Naive thymus-derived CD4-positive, alpha-beta T cell (primary cell): ENCODE measurements around the gene UBE3B. TPM values are rescaled to one million over a fixed set of nuclear protein-coding genes. Genes with fewer than 3 reads are reported as not detected.
A peak's percentile ranks its signal among the peaks of the same experiment; 100 is the strongest.

ENCODE experiments used
- ATAC-seq: fragments of 150-1000 bp; cut with Tn5 transposase; 2 replicates; pipeline ENCODE4 v1.10.0; 2021; ENCODE audit warnings: mild to moderate bottlenecking, moderate library complexity
- CTCF ChIA-PET: fragments of 350-600 bp; sonication (Branson Sonifier 250); formaldehyde crosslinking; loops from one replicate; lab custom pipeline; 2021; ENCODE audit warnings: antibody characterized with exemption; lab: Charles Lee
- POLR2A ChIA-PET: fragments of 350-600 bp; sonication (Branson Sonifier 250); formaldehyde crosslinking; loops from one replicate; lab custom pipeline; 2021; ENCODE audit warnings: antibody characterized with exemption, inconsistent platforms; lab: Charles Lee
- DNase-seq, 9 donors: peaks; one replicate each; pipeline versions ENCODE4 v3.0.0 to v3.0.0-alpha.2; 2020 to 2022; ENCODE audit warnings: mixed read lengths in 1 of 9
- H3K27ac ChIP-seq: one replicate; pipeline ENCODE4 v1.7.0; 2013; ENCODE audit warnings: mild to moderate bottlenecking, low read depth, low read length, moderate library complexity
- H3K27me3 ChIP-seq, 2 donors: one replicate each; pipeline ENCODE4 v1.7.0; 2013; ENCODE audit warnings: low read length in 2 of 2, mild to moderate bottlenecking in 2 of 2, moderate library complexity in 2 of 2; ENCODE audit not compliant: control insufficient read depth in 2 of 2, insufficient read depth in 2 of 2
- H3K36me3 ChIP-seq, 3 experiments: 1 replicate in 2 of 3; 2 replicates in 1 of 3; pipeline ENCODE4 v1.7.0; 2013; ENCODE audit warnings: low read length in 3 of 3, mild to moderate bottlenecking in 3 of 3, moderate library complexity in 1 of 3; ENCODE audit not compliant: insufficient read depth in 3 of 3, control insufficient read depth in 2 of 3
- H3K4me1 ChIP-seq, 2 donors: one replicate each; pipeline ENCODE4 v1.7.0; 2013; ENCODE audit warnings: low read length in 2 of 2, mild to moderate bottlenecking in 2 of 2, moderate library complexity in 1 of 2; ENCODE audit not compliant: control insufficient read depth in 2 of 2, insufficient read depth in 2 of 2
- H3K4me3 ChIP-seq: 2 replicates; pipeline ENCODE4 v1.7.0; 2013; ENCODE audit warnings: mild to moderate bottlenecking, low read length
- H3K9me3 ChIP-seq, 3 experiments: 1 replicate in 2 of 3; 2 replicates in 1 of 3; pipeline ENCODE4 v1.7.0; 2013; ENCODE audit warnings: low read length in 3 of 3; ENCODE audit not compliant: control insufficient read depth in 2 of 3
- H3K27ac Mint-ChIP-seq, 9 donors: one replicate each; pipeline ENCODE4 v1.8.0; 2020 to 2022; ENCODE audit warnings: mixed read lengths in 9 of 9, mild to moderate bottlenecking in 8 of 9, moderate library complexity in 5 of 9, inconsistent platforms in 2 of 9
- H3K27me3 Mint-ChIP-seq, 5 donors: one replicate each; pipeline ENCODE4 v1.8.0; 2021 to 2022; ENCODE audit warnings: mixed read lengths in 5 of 5, mild to moderate bottlenecking in 1 of 5
- H3K36me3 Mint-ChIP-seq, 5 donors: one replicate each; pipeline ENCODE4 v1.8.0; 2020 to 2022; ENCODE audit warnings: mixed read lengths in 5 of 5, mild to moderate bottlenecking in 3 of 5, inconsistent platforms in 1 of 5
- H3K4me1 Mint-ChIP-seq, 7 donors: one replicate each; pipeline ENCODE4 v1.8.0; 2020 to 2022; ENCODE audit warnings: mixed read lengths in 7 of 7, mild to moderate bottlenecking in 3 of 7, inconsistent platforms in 1 of 7
- H3K4me3 Mint-ChIP-seq, 10 donors: one replicate each; pipeline ENCODE4 v1.8.0; 2020 to 2022; ENCODE audit warnings: mild to moderate bottlenecking in 10 of 10, mixed read lengths in 10 of 10, moderate library complexity in 6 of 10, inconsistent platforms in 2 of 10
- H3K9me3 Mint-ChIP-seq, 11 donors: one replicate each; pipeline ENCODE4 v1.8.0; 2020 to 2022; ENCODE audit warnings: mixed read lengths in 11 of 11, mild to moderate bottlenecking in 4 of 11, inconsistent platforms in 1 of 11, moderate library complexity in 1 of 11
- intact Hi-C, 2 donors: fragments of 100-400 bp; cut with micrococcal nuclease; formaldehyde crosslinking; loops; one replicate each; pipeline ENCODE4 v1.15.1; 2023
- polyA plus RNA-seq, 2 donors: library from polyadenylated mRNA; unstranded; fragments of 300-500 nt; fragmentation: Illumina TruSeq; gene quantifications; one replicate each; pipeline ENCODE4 v1.2.3, GENCODE V29; 2021
- total RNA-seq, 6 experiments: library from RNA in 5 of 6; stranded (reverse) in 5 of 6; gene quantifications; 1 replicate in 5 of 6; 2 replicates in 1 of 6; pipeline ENCODE4 v1.2.3 and lab custom pipeline; 2021 to 2026

The UBE3B gene
- total and polyA plus RNA-seq, 7 experiments from 2014 or later: 20.2 to 62.8 (median 34.9) TPM

DNA sequence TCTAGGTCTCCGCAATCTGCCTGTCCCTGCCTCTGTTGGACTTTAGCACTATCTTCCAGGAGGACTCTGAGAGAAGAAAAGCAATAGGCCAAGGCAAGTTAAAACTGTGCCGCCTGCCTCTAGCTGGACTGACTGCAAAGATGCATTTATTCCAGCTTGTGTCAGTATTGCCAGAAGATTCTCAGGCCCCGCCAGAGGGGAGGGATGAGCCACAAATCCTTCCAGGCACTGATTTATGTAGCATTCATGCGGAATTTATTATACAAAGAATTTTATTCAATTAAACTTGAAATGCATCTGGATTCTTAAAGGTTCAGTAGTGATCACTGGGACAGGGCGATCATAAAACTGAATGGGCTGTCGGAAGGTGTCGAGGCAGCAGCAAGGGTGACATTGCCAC, 76.0 kb downstream of the UBE3B start:
- CTCF ChIA-PET: no interaction called here
- H3K9me3 ChIP-seq: no peaks in the 10 kb centered on the region
- no peaks in the 10 kb centered on the region for H3K27me3 ChIP-seq
- intact Hi-C loops: no loop called here
- no peak for ATAC-seq
- H3K27ac ChIP-seq: no peak overlapping the region
- no peak for DNase-seq
- Mint-ChIP-seq H3K27ac (no peak overlapping the region), H3K4me3 (no peak overlapping the region), H3K4me1 (peaks cover 0 to 6% (median 0%) of the 10 kb centered on the region in 7 donors), H3K9me3 (no peaks in the 10 kb centered on the region), H3K36me3 (no peaks in the 10 kb centered on the region), H3K27me3 (peaks cover 0 to 7% (median 0%) of the 10 kb centered on the region in 5 donors)
- no peak overlapping the region for H3K4me3 ChIP-seq
- no peaks in the 10 kb centered on the region for H3K4me1 ChIP-seq
- POLR2A ChIA-PET: no interaction called here
- no peaks in the 10 kb centered on the region for H3K36me3 ChIP-seq

DNA sequence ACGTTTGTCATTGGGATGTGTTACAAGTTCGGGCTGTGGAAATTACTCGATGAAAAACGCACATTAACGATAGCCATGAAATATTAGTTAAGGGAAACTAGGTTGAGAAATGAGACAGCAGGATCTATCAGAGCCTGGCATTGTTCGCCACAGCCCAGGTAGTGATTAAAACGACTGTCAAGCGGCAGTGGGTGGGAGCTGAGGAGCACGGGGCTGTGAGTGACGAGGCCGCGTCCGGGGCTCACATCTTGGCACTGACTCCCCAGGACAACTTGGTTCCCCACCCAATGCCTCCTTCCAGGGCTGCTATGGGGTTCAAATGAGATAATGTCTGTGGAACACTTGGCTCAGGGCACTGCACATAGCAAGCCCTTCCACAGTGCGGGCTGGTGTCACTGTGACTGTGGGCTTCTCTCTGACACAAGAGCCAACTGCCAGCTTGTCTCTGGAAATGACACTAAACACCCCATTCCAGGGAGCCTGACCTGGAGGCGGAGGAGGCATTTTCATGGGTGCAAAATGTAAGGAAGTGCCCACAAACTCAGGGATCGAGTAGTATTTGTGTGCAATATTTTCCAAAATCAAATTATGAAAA, 76.6 kb downstream of the UBE3B start:
- peaks cover 0 to 4% (median 0%) of the 10 kb centered on the region in 5 donors for H3K36me3 Mint-ChIP-seq

GRCh38 chr12:109554761-109555160, 77.3 kb downstream of the UBE3B start:
- Histone ChIP-seq H3K4me3 (no peak overlapping the region), H3K27ac (no peak overlapping the region), H3K4me1 (no peaks in the 10 kb centered on the region), H3K27me3 (no peaks in the 10 kb centered on the region), H3K9me3 (no peaks in the 10 kb centered on the region), H3K36me3 (peaks cover 0 to 1% (median 0%) of the 10 kb centered on the region in 3 experiments)
- Mint-ChIP-seq H3K4me3 (no peak overlapping the region), H3K27me3 (peaks cover 0 to 2% (median 0%) of the 10 kb centered on the region in 5 donors), H3K4me1 (peaks cover 0 to 3% (median 0%) of the 10 kb centered on the region in 7 donors), H3K27ac (peak overlapping the region in 1 of 9 donors; percentile 46), H3K36me3 (peaks cover 0 to 4% (median 0%) of the 10 kb centered on the region in 5 donors), H3K9me3 (no peaks in the 10 kb centered on the region)
- DNase-seq: no peak
- intact Hi-C loops: no loop called here
- no peak for ATAC-seq
- ChIA-PET POLR2A (interaction anchor here (0.7 kb wide), 1 partner anchor 754 kb away, joined by 3 read pairs; no protein-coding TSS in a partner anchor), CTCF (interaction anchor here (0.6 kb wide), 1 partner anchor 14 kb away, joined by 3 read pairs; no protein-coding TSS in a partner anchor)

More for the DNA sequence above, 76.6 kb downstream of the UBE3B start:
- ChIA-PET POLR2A (no interaction called here), CTCF (no interaction called here)
- H3K4me3 ChIP-seq: no peak overlapping the region
- H3K9me3 ChIP-seq: no peaks in the 10 kb centered on the region
- Mint-ChIP-seq H3K9me3 (no peaks in the 10 kb centered on the region), H3K4me3 (no peak overlapping the region), H3K27ac (no peak overlapping the region), H3K4me1 (peaks cover 0 to 5% (median 0%) of the 10 kb centered on the region in 7 donors), H3K27me3 (peaks cover 0 to 4% (median 0%) of the 10 kb centered on the region in 5 donors)
- intact Hi-C loops: no loop called here
- H3K36me3 ChIP-seq: no peaks in the 10 kb centered on the region
- no peak for ATAC-seq
- no peaks in the 10 kb centered on the region for H3K27me3 ChIP-seq
- no peaks in the 10 kb centered on the region for H3K4me1 ChIP-seq
- H3K27ac ChIP-seq: no peak overlapping the region
- DNase-seq: no peak

- no peaks in the 10 kb centered on the region for H3K27me3 ChIP-seq
- POLR2A ChIA-PET: interaction anchor here (0.7 kb wide), 1 partner anchor 753 kb away, joined by 3 read pairs; no protein-coding TSS in a partner anchor
- H3K4me3 Mint-ChIP-seq: no peak overlapping the region
- no peak overlapping the region for H3K27ac Mint-ChIP-seq
- H3K27ac ChIP-seq: no peak overlapping the region
- no peaks in the 10 kb centered on the region for H3K9me3 Mint-ChIP-seq
- DNase-seq (no peak), ATAC-seq (no peak)
- H3K4me3 ChIP-seq: no peak overlapping the region
- H3K4me1 Mint-ChIP-seq: peaks cover 0 to 2% (median 0%) of the 10 kb centered on the region in 7 donors
- H3K4me1 ChIP-seq: no peaks in the 10 kb centered on the region
- peaks cover 0 to 4% (median 0%) of the 10 kb centered on the region in 5 donors for H3K36me3 Mint-ChIP-seq
- peaks cover 0 to 6% (median 0%) of the 10 kb centered on the region in 3 experiments for H3K36me3 ChIP-seq
- intact Hi-C loops: no loop called here
- no peaks in the 10 kb centered on the region for H3K27me3 Mint-ChIP-seq
- CTCF ChIA-PET: interaction anchor here (0.6 kb wide), 1 partner anchor 15 kb away, joined by 3 read pairs; no protein-coding TSS in a partner anchor
- H3K9me3 ChIP-seq: no peaks in the 10 kb centered on the region
Observed at GRCh38 chr12:109555431-109556315, 78.2 kb downstream of the UBE3B start.

GRCh38 chr12:109557200-109557599, 79.8 kb downstream of the UBE3B start:
- Mint-ChIP-seq H3K4me1 (peaks cover 0 to 2% (median 0%) of the 10 kb centered on the region in 7 donors), H3K27me3 (no peaks in the 10 kb centered on the region), H3K36me3 (peaks cover 2 to 12% (median 7%) of the 10 kb centered on the region in 5 donors), H3K9me3 (peaks cover 0 to 7% (median 0%) of the 10 kb centered on the region in 11 donors), H3K27ac (no peak overlapping the region), H3K4me3 (no peak overlapping the region)
- CTCF ChIA-PET: no interaction called here
- intact Hi-C loops: no loop called here
- Histone ChIP-seq H3K4me3 (no peak overlapping the region), H3K27ac (no peak overlapping the region), H3K4me1 (no peaks in the 10 kb centered on the region), H3K27me3 (no peaks in the 10 kb centered on the region), H3K9me3 (peaks cover 0 to 2% (median 0%) of the 10 kb centered on the region in 3 experiments), H3K36me3 (peaks cover 0 to 14% (median 0%) of the 10 kb centered on the region in 3 experiments)
- no peak for ATAC-seq
- POLR2A ChIA-PET: no interaction called here
- DNase-seq: no peak

DNA sequence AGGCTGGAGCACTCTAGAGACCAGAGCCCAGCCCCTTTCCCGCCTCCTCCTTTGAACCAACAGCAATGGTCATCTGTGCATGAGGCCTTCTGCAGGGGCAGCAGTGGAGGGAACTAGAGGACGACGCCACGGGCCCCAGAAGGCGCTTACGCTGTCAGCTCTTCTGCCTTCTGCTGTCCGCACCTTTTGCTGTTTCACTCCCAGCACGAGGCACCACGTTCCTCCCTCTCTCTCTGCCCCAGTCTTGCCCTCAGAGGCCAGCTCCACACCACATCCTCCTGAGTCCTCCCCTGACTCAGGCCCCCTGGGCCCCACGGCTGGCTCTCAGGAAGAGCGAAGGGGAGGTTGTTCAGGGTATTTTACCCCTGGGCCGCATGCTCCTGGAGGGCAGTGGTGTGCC, 80.4 kb downstream of the UBE3B start:
- DNase-seq (no peak), ATAC-seq (no peak)
- Histone ChIP-seq H3K4me3 (no peak overlapping the region), H3K27me3 (no peaks in the 10 kb centered on the region), H3K9me3 (peaks cover 0 to 8% (median 0%) of the 10 kb centered on the region in 3 experiments), H3K27ac (no peak overlapping the region), H3K4me1 (no peaks in the 10 kb centered on the region), H3K36me3 (peaks cover 0 to 20% (median 0%) of the 10 kb centered on the region in 3 experiments)
- H3K4me1 Mint-ChIP-seq: no peaks in the 10 kb centered on the region
- peaks cover 0 to 11% (median 0%) of the 10 kb centered on the region in 11 donors for H3K9me3 Mint-ChIP-seq
- H3K4me3 Mint-ChIP-seq: no peak overlapping the region
- ChIA-PET CTCF (no interaction called here), POLR2A (no interaction called here)
- H3K27me3 Mint-ChIP-seq: no peaks in the 10 kb centered on the region
- intact Hi-C loops: no loop called here
- peaks cover 5 to 18% (median 13%) of the 10 kb centered on the region in 5 donors for H3K36me3 Mint-ChIP-seq
- H3K27ac Mint-ChIP-seq: peak overlapping the region in 1 of 9 donors; percentile 21
